ENCODE results near the gene C16orf96.

DNA sequence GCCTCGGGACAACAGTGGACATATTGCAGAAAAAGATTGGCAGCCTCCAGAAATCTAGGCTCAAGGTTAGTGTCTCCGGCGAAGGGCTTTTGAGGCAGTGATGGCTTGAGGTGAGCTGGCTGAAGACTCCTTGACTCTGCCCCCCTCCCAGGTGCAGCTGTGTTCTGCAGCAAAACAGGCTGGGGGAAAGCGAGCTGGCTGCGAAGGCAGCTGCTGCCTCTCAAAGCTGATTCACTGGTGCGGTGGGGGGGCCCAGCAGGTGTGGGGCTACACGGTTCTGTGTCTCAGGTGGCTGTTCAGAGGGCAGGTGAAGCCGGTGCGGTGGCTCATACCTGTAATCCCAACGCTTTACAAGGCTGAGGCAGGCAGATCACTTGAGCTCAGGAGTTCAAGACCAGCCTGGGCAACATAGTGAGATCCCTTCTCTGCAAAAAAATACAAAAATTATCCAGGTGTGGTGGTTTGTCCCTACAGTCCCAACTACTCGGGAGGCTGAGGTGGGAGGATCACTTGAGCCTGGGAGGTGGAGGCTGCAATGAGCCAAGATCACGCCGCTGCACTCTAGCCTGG, 22.9 kb downstream of the C16orf96 start:
- TF ChIP-seq, protein P1, sequence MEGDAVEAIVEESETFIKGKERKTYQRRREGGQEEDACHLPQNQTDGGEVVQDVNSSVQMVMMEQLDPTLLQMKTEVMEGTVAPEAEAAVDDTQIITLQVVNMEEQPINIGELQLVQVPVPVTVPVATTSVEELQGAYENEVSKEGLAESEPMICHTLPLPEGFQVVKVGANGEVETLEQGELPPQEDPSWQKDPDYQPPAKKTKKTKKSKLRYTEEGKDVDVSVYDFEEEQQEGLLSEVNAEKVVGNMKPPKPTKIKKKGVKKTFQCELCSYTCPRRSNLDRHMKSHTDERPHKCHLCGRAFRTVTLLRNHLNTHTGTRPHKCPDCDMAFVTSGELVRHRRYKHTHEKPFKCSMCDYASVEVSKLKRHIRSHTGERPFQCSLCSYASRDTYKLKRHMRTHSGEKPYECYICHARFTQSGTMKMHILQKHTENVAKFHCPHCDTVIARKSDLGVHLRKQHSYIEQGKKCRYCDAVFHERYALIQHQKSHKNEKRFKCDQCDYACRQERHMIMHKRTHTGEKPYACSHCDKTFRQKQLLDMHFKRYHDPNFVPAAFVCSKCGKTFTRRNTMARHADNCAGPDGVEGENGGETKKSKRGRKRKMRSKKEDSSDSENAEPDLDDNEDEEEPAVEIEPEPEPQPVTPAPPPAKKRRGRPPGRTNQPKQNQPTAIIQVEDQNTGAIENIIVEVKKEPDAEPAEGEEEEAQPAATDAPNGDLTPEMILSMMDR (IDR thresholded peaks at IDR 0.05): no peak
- no peak for TF ChIP-seq POLR2A (IDR thresholded peaks at IDR 0.05)
